ENCODE data around the gene CCR3.

DNA sequence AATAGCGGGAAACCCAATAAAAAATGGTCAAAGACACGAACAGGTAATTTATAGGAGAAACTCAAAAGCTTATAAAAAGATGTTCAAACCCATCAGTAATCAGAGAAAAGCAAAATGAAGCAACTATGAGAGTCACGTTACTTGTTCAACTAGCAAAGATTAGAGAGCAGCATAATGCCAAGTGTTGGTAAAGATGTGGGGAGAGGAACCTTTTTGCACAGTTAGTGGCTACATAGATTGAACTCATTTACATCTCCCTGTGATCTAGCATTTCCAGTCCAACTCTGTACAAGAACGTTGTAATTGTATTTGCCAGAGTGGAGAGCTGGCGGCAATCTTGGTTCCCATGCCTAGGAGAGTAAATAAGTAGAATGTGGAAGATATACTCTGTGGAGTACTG lies 49.3 kb upstream of the CCR3 start:
- TF ChIP-seq, protein P1, sequence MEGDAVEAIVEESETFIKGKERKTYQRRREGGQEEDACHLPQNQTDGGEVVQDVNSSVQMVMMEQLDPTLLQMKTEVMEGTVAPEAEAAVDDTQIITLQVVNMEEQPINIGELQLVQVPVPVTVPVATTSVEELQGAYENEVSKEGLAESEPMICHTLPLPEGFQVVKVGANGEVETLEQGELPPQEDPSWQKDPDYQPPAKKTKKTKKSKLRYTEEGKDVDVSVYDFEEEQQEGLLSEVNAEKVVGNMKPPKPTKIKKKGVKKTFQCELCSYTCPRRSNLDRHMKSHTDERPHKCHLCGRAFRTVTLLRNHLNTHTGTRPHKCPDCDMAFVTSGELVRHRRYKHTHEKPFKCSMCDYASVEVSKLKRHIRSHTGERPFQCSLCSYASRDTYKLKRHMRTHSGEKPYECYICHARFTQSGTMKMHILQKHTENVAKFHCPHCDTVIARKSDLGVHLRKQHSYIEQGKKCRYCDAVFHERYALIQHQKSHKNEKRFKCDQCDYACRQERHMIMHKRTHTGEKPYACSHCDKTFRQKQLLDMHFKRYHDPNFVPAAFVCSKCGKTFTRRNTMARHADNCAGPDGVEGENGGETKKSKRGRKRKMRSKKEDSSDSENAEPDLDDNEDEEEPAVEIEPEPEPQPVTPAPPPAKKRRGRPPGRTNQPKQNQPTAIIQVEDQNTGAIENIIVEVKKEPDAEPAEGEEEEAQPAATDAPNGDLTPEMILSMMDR (IDR thresholded peaks at IDR 0.05): no peak
- no peak for TF ChIP-seq EZH2 (IDR thresholded peaks at IDR 0.05)
- no peak for TF ChIP-seq EZH2phosphoT487 (IDR thresholded peaks at IDR 0.05)

Data from neural progenitor cell (in vitro differentiated cells).